PFSK-1 (cell line): Measurements from ENCODE around the gene C22orf15. TPM values are rescaled to one million over a fixed set of nuclear protein-coding genes. Genes with fewer than 3 reads are reported as not detected.
A peak's percentile ranks its signal among the peaks of the same experiment; 100 is the strongest.

Experiments
- FOXP2 ChIP-seq: optimal IDR thresholded peaks from 2 replicates; pipeline ENCODE3; 2011; ENCODE audit warnings: borderline replicate concordance, control low read depth, inconsistent platforms; ENCODE audit not compliant: insufficient read depth; ENCODE audit errors: extremely low read length, extremely low read depth
- POLR2AphosphoS5 ChIP-seq: IDR thresholded peaks from 2 replicates; pipeline ENCODE4 v1.6.1; 2012; ENCODE audit warnings: low read depth, mild to moderate bottlenecking, control low read depth, low read length, moderate library complexity
- SIN3A ChIP-seq: IDR thresholded peaks from 2 replicates; pipeline ENCODE4 v1.6.1; 2012; ENCODE audit warnings: mild to moderate bottlenecking, low read length, moderate library complexity, borderline replicate concordance; ENCODE audit not compliant: insufficient read depth
- TAF1 ChIP-seq: IDR thresholded peaks from 2 replicates; pipeline ENCODE4 v1.6.1; 2012; ENCODE audit warnings: low read length, control low read depth, borderline replicate concordance; ENCODE audit not compliant: insufficient read depth
- polyA plus RNA-seq: library from polyadenylated mRNA; unstranded; fragments of >200 nt; gene quantifications from one replicate; pipeline ENCODE4 v1.2.1, GENCODE V29; 2012; ENCODE audit warnings: low read depth, missing spikeins; ENCODE audit not compliant: insufficient read length
- TF ChIP-seq, protein P1 (sequence below), 2 experiments: IDR thresholded peaks; 2 replicates each; pipeline versions ENCODE4 v1.6.1 to v1.8.0; 2011 to 2012; ENCODE audit warnings: low read depth in 2 of 2, low read length in 2 of 2, control low read depth in 1 of 2, inconsistent platforms in 1 of 2, mild to moderate bottlenecking in 1 of 2, moderate library complexity in 1 of 2; ENCODE audit not compliant: insufficient read depth in 1 of 2

Gene C22orf15
- 0.56 TPM for polyA plus RNA-seq

GRCh38 chr22:23762842-23763578 lies at the start of gene C22orf15:
TSS of gene C22orf15 (plus strand) at chr22:23762990. CDS start at chr22:23763307, 317 bp downstream.
- TF ChIP-seq TAF1 (no peak), SIN3A (no peak), POLR2AphosphoS5 (peak; percentile 44; the same call in 1 of the 2 replicates)
- TF ChIP-seq, protein P1, sequence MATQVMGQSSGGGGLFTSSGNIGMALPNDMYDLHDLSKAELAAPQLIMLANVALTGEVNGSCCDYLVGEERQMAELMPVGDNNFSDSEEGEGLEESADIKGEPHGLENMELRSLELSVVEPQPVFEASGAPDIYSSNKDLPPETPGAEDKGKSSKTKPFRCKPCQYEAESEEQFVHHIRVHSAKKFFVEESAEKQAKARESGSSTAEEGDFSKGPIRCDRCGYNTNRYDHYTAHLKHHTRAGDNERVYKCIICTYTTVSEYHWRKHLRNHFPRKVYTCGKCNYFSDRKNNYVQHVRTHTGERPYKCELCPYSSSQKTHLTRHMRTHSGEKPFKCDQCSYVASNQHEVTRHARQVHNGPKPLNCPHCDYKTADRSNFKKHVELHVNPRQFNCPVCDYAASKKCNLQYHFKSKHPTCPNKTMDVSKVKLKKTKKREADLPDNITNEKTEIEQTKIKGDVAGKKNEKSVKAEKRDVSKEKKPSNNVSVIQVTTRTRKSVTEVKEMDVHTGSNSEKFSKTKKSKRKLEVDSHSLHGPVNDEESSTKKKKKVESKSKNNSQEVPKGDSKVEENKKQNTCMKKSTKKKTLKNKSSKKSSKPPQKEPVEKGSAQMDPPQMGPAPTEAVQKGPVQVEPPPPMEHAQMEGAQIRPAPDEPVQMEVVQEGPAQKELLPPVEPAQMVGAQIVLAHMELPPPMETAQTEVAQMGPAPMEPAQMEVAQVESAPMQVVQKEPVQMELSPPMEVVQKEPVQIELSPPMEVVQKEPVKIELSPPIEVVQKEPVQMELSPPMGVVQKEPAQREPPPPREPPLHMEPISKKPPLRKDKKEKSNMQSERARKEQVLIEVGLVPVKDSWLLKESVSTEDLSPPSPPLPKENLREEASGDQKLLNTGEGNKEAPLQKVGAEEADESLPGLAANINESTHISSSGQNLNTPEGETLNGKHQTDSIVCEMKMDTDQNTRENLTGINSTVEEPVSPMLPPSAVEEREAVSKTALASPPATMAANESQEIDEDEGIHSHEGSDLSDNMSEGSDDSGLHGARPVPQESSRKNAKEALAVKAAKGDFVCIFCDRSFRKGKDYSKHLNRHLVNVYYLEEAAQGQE (IDR thresholded peaks at IDR 0.05; ENCODE audit: insufficient read depth in 1 of 2, low read depth in 2 of 2, low read length in 2 of 2), result no peak

- no peak for TF ChIP-seq FOXP2
- TF ChIP-seq, protein P1 (IDR thresholded peaks at IDR 0.05; ENCODE audit: insufficient read depth in 1 of 2, low read depth in 2 of 2, low read length in 2 of 2), result no peak
Measured at GRCh38 chr22:23713696-23714595, 48.8 kb upstream of the C22orf15 start.

DNA sequence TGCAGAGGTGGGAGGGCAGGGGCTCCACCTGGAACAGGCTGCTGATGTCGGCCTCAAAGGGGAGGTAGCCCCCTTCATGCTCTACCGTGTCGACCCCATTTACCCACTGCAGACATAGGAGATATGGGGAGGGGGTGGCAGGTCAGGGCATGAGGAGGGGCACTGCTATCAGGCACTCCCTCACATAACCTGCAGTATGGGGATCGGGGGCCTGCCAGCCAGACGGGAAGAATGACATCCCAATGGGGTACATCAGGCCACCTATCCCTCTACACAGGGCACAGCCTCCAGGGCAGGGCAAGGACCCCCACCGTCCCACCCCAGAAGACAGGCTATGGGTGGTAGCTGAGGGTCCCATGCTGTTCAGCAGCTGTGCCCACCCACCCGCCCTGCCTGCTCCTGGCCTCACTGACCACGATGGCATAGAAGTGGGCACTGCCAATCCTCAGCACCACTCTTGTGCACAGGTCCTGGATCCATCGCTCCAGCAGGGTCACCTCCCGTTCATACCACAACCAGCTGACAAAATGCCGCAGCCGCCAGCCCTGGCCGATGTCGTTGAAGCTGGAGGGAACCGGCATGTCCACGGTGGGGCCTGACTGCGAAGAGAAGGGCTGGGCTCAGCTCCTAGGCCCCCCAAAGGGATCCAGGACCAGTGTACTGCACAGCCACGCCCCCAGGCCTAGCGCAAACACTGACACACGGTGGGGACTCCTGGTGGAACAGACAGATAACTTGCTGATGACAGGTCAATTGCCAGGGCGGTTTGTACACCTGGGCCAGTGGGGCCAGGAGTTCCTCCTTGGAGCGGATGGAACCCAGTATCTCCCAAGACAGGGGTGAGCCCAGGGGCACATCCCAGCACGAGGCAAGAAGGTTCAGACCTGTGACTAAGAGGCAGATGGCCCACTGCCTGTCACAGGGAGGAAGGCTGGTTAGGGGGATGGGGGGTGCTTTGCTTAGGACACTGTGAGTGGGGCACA lies 47.9 kb upstream of the C22orf15 start:
- TF ChIP-seq SIN3A (no peak), FOXP2 (no peak), TAF1 (no peak), POLR2AphosphoS5 (no peak)
- TF ChIP-seq, protein P1 (IDR thresholded peaks at IDR 0.05; ENCODE audit: insufficient read depth in 1 of 2, low read depth in 2 of 2, low read length in 2 of 2), result no peak

GRCh38 chr22:23715806-23716375 lies 46.9 kb upstream of the C22orf15 start:
- TF ChIP-seq SIN3A (no peak), POLR2AphosphoS5 (no peak), TAF1 (no peak), FOXP2 (no peak)
- TF ChIP-seq, protein P1 (IDR thresholded peaks at IDR 0.05; ENCODE audit: insufficient read depth in 1 of 2, low read depth in 2 of 2, low read length in 2 of 2), result no peak
